K562 (cell line): ENCODE data around the gene PMF1. TPM values are rescaled to one million over a fixed set of nuclear protein-coding genes. Genes with fewer than 3 reads are reported as not detected.

ENCODE experiments used
- ATAC-seq: fragments of 200-7000 bp; cut with Tn5 transposase; 3 replicates; pipeline ENCODE4 v1.9.1; 2020; ENCODE audit warnings: moderate library complexity
- BruUV-seq: library from RNA; stranded (reverse); fragments of 400-500 nt; replicated peaks from 2 replicates; lab custom pipeline; 2021; lab: Mats Ljungman, UMichigan
- CTCF ChIA-PET: fragments of 300-600 bp; formaldehyde crosslinking; extraction: SDS; loops from one replicate; lab custom pipeline; 2021; ENCODE audit warnings: low intra/inter-chr PET ratio; lab: Yijun Ruan, JAX
- POLR2A ChIA-PET: fragments of 300-600, 350-650 bp; sonication (Branson Sonifier 250); formaldehyde crosslinking; extraction: SDS; loops from one replicate; lab custom pipeline; 2021; ENCODE audit warnings: antibody characterized with exemption, inconsistent platforms; lab: Yijun Ruan, JAX
- DNase-seq, 4 experiments: peaks; one replicate each; pipeline versions ENCODE4 v3.0.0 to v3.0.0-alpha.2; 2011 to 2018; ENCODE audit warnings: low spot score in 3 of 4, mixed read lengths in 3 of 4; ENCODE audit errors: extremely low read depth in 1 of 4
- FAIRE-seq: peaks from 2 replicates; lab custom pipeline; 2011; peaks lifted over from hg19 to GRCh38; lab: Jason Lieb, UNC
- H2AFZ ChIP-seq: 2 replicates; pipeline ENCODE4 v1.6.0; 2011; ENCODE audit warnings: low read depth, low read length, control low read depth, inconsistent platforms
- H3K27ac ChIP-seq: fragments of 200-600 bp; 3 replicates; pipeline ENCODE4 v1.8.0; 2011; ENCODE audit warnings: low read depth, mild to moderate bottlenecking, control low read depth, inconsistent platforms, low read length, moderate library complexity, mixed read lengths; ENCODE audit errors: extremely low read depth
- H3K27me3 ChIP-seq, 2 experiments: fragments of 300-600 bp in 1 of 2; 2 replicates in 1 of 2; 3 replicates in 1 of 2; pipeline versions ENCODE4 v1.6.0 to v1.8.0; 2011; ENCODE audit warnings: inconsistent platforms in 2 of 2, low read length in 2 of 2, mild to moderate bottlenecking in 1 of 2, mixed read lengths in 1 of 2, moderate library complexity in 1 of 2; ENCODE audit not compliant: control insufficient read depth in 2 of 2, insufficient read depth in 2 of 2
- H3K36me3 ChIP-seq: fragments of 300-600 bp; 3 replicates; pipeline ENCODE4 v1.8.0; 2011; ENCODE audit warnings: mild to moderate bottlenecking, low read length, inconsistent platforms; ENCODE audit not compliant: control insufficient read depth, insufficient read depth
- H3K4me1 ChIP-seq, 2 experiments: fragments of 200-600 bp in 1 of 2; replicated peaks in 1 of 2; 2 replicates in 1 of 2; 3 replicates in 1 of 2; pipeline versions ENCODE4 v1.5.1 to v1.8.0; 2011; ENCODE audit warnings: inconsistent platforms in 2 of 2, low read length in 2 of 2, mild to moderate bottlenecking in 1 of 2, mixed read lengths in 1 of 2, moderate library complexity in 1 of 2; ENCODE audit not compliant: control insufficient read depth in 2 of 2, insufficient read depth in 2 of 2
- H3K4me2 ChIP-seq: 2 replicates; pipeline ENCODE4 v1.6.1; 2011; ENCODE audit warnings: low read length, control low read depth, inconsistent platforms, mixed read lengths; ENCODE audit not compliant: insufficient read depth
- H3K4me3 ChIP-seq: fragments of 200-600 bp; sonication (generic), shearing (Covaris generic); 2 replicates; pipeline ENCODE4 v1.5.1; 2016; ENCODE audit warnings: control low read depth, inconsistent platforms
- H3K79me2 ChIP-seq: fragments of 200-600 bp; 3 replicates; pipeline ENCODE4 v1.8.0; 2011; ENCODE audit warnings: low read length, inconsistent platforms; ENCODE audit not compliant: control insufficient read depth, insufficient read depth
- H3K9ac ChIP-seq, 2 experiments: 2 replicates each; pipeline versions ENCODE4 v1.6.0 to v1.6.1; 2011; ENCODE audit warnings: low read depth in 2 of 2, low read length in 2 of 2, control low read depth in 1 of 2, inconsistent platforms in 1 of 2, mild to moderate bottlenecking in 1 of 2, mixed read lengths in 1 of 2; ENCODE audit not compliant: insufficient read depth in 1 of 2
- H3K9me1 ChIP-seq: one replicate; pipeline ENCODE4 v1.6.0; 2011; ENCODE audit warnings: inconsistent platforms, mild to moderate bottlenecking, low read length, moderate library complexity; ENCODE audit not compliant: control insufficient read depth, insufficient read depth
- H3K9me3 ChIP-seq: replicated peaks from 2 replicates; pipeline ENCODE4 v1.5.1; 2011; ENCODE audit warnings: low read depth, low read length, inconsistent platforms; ENCODE audit not compliant: control insufficient read depth, insufficient read depth
- H4K20me1 ChIP-seq: replicated peaks from 2 replicates; pipeline ENCODE4 v1.6.1; 2011; ENCODE audit warnings: low read length, inconsistent platforms, mixed read lengths; ENCODE audit not compliant: control insufficient read depth, insufficient read depth
- AFF1 ChIP-seq, 2 experiments: fragments of 450-650 bp; IDR thresholded peaks; 2 replicates each; pipeline ENCODE4 v1.6.1; 2018; ENCODE audit warnings: mild to moderate bottlenecking in 2 of 2, low read depth in 1 of 2; ENCODE audit not compliant: partially characterized antibody in 2 of 2
- MYNN ChIP-seq, 2 experiments: sonication (generic); formaldehyde crosslinking in 1 of 2; IDR thresholded peaks; 2 replicates each; pipeline versions ENCODE4 v1.5.0 to v1.6.1; 2016 to 2020; ENCODE audit warnings: antibody characterized with exemption in 1 of 2, missing genetic modification reagents in 1 of 2
- POLR2A ChIP-seq: fragments of 450-650 bp; conservative IDR thresholded peaks from 2 replicates; pipeline ENCODE4 v1.6.1; 2016
- POLR2AphosphoS5 ChIP-seq: IDR thresholded peaks from 2 replicates; pipeline ENCODE4 v1.6.1; 2011; ENCODE audit warnings: mild to moderate bottlenecking, low read depth, low read length, moderate library complexity; ENCODE audit not compliant: control insufficient read depth, insufficient read depth
- SPI1 ChIP-seq: IDR thresholded peaks from 2 replicates; pipeline ENCODE4 v1.6.1; 2011; ENCODE audit warnings: low read depth, low read length, control low read depth, borderline replicate concordance
- TCF3 ChIP-seq: sonication (generic); formaldehyde crosslinking; IDR thresholded peaks from 2 replicates; pipeline ENCODE4 v1.4.0; 2020; ENCODE audit warnings: mild to moderate bottlenecking, missing genetic modification reagents
- ZNF398 ChIP-seq: fragments of 250-450 bp; sonication (Bioruptor Pico); IDR thresholded peaks from 2 replicates; pipeline ENCODE4 v1.8.0; 2021; ENCODE audit warnings: moderate library complexity, mild to moderate bottlenecking, inconsistent platforms
- ZNF699 ChIP-seq: fragments of 250-450 bp; sonication (Bioruptor Pico); IDR thresholded peaks from 2 replicates; pipeline ENCODE4 v1.8.0; 2021; ENCODE audit warnings: mild to moderate bottlenecking, moderate library complexity; ENCODE audit not compliant: insufficient replicate concordance
- WGBS: fragments of 100-300 bp; shearing (Covaris generic); methylation state at CpG from one replicate; pipeline ENCODE4 v1.1.6; 2016; ENCODE audit warnings: low coverage, mixed read lengths; ENCODE audit not compliant: insufficient coverage; ENCODE audit errors: missing lambda C conversion rate; 5-methylcytosine and 5-hydroxymethylcytosine counted together
- in situ Hi-C: fragments of 300-500 bp; cut with MboI; formaldehyde crosslinking; loops from 4 replicates; pipeline ENCODE4 v1.15.0; 2018; ENCODE audit warnings: inconsistent platforms, mixed read lengths
- intact Hi-C: fragments of 100-400 bp; cut with micrococcal nuclease; formaldehyde crosslinking; loops from 2 replicates; pipeline ENCODE4 v1.14.2; 2022
- polyA plus RNA-seq, 8 experiments: library from polyadenylated mRNA; depleted of rRNA in 4 of 8; stranded (reverse) in 5 of 8; unstranded in 3 of 8; fragments of >200 nt; fragmentation: Nextera tagmentation in 2 of 8; fragmentation: Illumina TruSeq in 1 of 8; extraction: Ambion mirVana in 2 of 8; extraction: Trizol in 1 of 8; gene quantifications; 2 replicates each; pipeline versions ENCODE4 v1.2.1 to v1.2.3, GENCODE V29; 2011 to 2014; ENCODE audit warnings: inconsistent platforms in 1 of 8, missing spikeins in 1 of 8
- total RNA-seq, 7 experiments: library from RNA; depleted of rRNA in 6 of 7; stranded (reverse); fragments of >200 nt in 6 of 7; fragmentation: Illumina TruSeq in 2 of 7; extraction: Trizol in 2 of 7; gene quantifications; 2 replicates each; pipeline versions ENCODE4 v1.2.1 to v1.2.3, GENCODE V29; 2011 to 2021; ENCODE audit warnings: low replicate concordance in 1 of 7

The PMF1 gene
- total and polyA plus RNA-seq, 9 of the 15 experiments (the other 6 are each of a cell fraction or from before 2014, with no cell fraction given), result 9.4 to 92.9 (median 71.0) TPM

DNA sequence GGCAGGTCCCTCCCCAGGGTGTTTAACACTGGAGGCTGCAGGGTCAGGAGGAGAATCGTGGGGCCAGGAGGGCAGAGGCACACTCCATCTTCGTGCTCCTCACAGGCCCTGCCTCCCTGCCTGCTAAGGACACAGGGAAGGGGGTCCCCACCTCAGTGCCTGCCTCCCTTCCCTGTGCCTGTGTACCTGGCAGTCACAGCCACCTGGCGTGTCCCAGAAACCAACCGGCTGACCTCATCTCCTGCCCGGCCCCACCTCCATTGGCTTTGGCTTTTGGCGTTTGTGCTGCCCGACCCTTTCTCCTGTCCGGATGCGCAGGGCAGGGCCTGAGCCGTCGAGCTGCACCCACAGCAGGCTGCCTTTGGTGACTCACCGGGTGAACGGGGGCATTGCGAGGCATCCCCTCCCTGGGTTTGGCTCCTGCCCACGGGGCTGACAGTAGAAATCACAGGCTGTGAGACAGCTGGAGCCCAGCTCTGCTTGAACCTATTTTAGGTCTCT is 28.6 kb downstream of the PMF1 start:
- Histone ChIP-seq H3K9ac (peak overlapping the region in 1 of 2 experiments; percentile 19; a peak in 2 of 4 replicates), H3K4me1 (peaks cover 0 to 35% of the 10 kb centered on the region in 2 experiments; a peak in 2 of 5 replicates), H3K79me2 (no peaks in the 10 kb centered on the region), H3K27ac (no peak overlapping the region), H3K4me3 (no peak overlapping the region), H4K20me1 (no peaks in the 10 kb centered on the region; the same call in 1 of the 2 replicates), H2AFZ (no peak overlapping the region), H3K27me3 (no peaks in the 10 kb centered on the region), H3K4me2 (no peak overlapping the region), H3K9me1 (peaks cover 3% of the 10 kb centered on the region), H3K36me3 (peaks cover 24% of the 10 kb centered on the region; the same call in 2 of the 3 replicates), H3K9me3 (no peaks in the 10 kb centered on the region)
- TF ChIP-seq AFF1 (IDR thresholded peaks at IDR 0.05; ENCODE audit: low read depth in 1 of 2, partially characterized antibody in 2 of 2) (no peak), SPI1 (no peak), ZNF699 (CRISPR knock-in tag) (no peak), ZNF398 (CRISPR knock-in tag) (no peak), TCF3 (CRISPR knock-in tag) (no peak), MYNN (IDR thresholded peaks at IDR 0.05) (peak; percentile 68; the same call in 1 of the 2 replicates), MYNN (CRISPR knock-in tag; IDR thresholded peaks at IDR 0.05) (no peak), POLR2AphosphoS5 (peak; percentile 34; the same call in 1 of the 2 replicates), POLR2A (0 out of 2 replicates have a peak, but pooled peaks have one; percentile 37)
- ChIA-PET POLR2A (interaction anchor here (0.5 to 2.0 kb wide), 4 partner anchors 9 to 268 kb away, joined by 3 to 7 read pairs (median 3); no protein-coding TSS in a partner anchor), CTCF (no interaction called here)
- FAIRE-seq (no peak), ATAC-seq (peak; percentile 10; the same call in 1 of the 3 replicates), DNase-seq (no peak)
- BruUV-seq, result no TSS peak
- in situ Hi-C loops, result no loop called here
- intact Hi-C loops, result no loop called here
- 54% methylated on average over 15 of the region's 15 CpGs for WGBS
